ENCODE data around the gene HEXA. TPM values are rescaled to one million over a fixed set of nuclear protein-coding genes. Genes with fewer than 3 reads are reported as not detected.

Gene HEXA
- total RNA-seq, 1 donor from 2014 or later: 81.6 TPM

DNA sequence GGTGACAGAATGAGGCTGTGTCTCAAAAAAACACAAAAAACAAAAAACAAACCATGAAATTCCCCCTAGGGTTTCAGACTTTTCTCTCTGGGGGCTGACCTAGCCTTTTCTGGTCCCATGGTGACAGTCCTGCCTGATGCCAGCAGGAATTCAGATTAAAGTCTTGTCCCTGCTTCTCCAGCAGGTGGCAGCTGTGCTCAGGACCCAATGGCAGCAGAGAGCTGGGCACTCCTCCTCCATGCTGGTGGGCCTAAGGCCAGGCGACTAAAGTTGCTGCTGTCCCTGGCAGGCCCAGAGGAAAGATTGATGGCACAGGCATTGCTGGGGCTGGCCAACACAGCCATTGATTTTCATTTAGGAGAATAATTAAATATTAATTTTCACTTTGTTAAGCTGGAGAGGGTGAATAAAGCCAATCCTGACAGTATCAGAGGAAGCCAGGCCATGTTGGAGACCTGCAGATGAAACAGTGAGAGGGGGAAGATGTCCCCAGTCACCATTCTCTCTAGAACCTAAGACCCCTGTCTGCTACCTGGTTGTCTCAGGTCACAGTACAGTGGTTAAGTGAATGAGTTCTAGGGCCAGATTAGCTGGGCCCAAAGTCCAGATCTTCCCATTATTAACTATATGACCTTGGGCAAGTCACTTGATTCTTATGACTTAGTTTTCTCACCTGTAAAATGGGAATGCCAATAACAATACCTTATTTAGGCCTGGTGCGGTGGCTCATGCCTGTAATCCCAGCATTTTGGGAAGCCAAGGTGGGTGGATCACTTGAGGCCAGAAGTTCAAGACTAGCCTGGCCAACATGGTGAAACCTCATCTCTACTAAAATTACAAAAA, 63.0 kb downstream of the HEXA start:
- H3K27me3 Mint-ChIP-seq (ENCODE audit: unreplicated experiment): peaks cover 2% of the 10 kb centered on the region
- DNase-seq: peak; percentile 79
- no peak overlapping the region for H3K27ac Mint-ChIP-seq (ENCODE audit: unreplicated experiment)
- peaks cover 3% of the 10 kb centered on the region for H3K9me3 Mint-ChIP-seq (ENCODE audit: unreplicated experiment)
- H3K4me3 Mint-ChIP-seq (ENCODE audit: unreplicated experiment): no peak overlapping the region
- H3K36me3 Mint-ChIP-seq (ENCODE audit: unreplicated experiment): no peaks in the 10 kb centered on the region
- TF ChIP-seq CTCF (IDR thresholded peaks at IDR 0.05; ENCODE audit: partially characterized antibody, unreplicated experiment): peak; percentile 76
- H3K4me1 Mint-ChIP-seq (ENCODE audit: low read depth, unreplicated experiment): peaks cover 2% of the 10 kb centered on the region

- Mint-ChIP-seq H3K9me3 (ENCODE audit: unreplicated experiment) (no peaks in the 10 kb centered on the region), H3K36me3 (ENCODE audit: unreplicated experiment) (peaks cover 3% of the 10 kb centered on the region), H3K27me3 (ENCODE audit: unreplicated experiment) (peaks cover 7% of the 10 kb centered on the region), H3K4me1 (ENCODE audit: low read depth, unreplicated experiment) (peaks cover 10% of the 10 kb centered on the region), H3K4me3 (ENCODE audit: unreplicated experiment) (no peak overlapping the region), H3K27ac (ENCODE audit: unreplicated experiment) (no peak overlapping the region)
- TF ChIP-seq CTCF (IDR thresholded peaks at IDR 0.05; ENCODE audit: partially characterized antibody, unreplicated experiment): no peak
- DNase-seq: no peak
These were observed 68.8 kb downstream of the HEXA start for GRCh38 chr15:72307026-72307425.

DNA sequence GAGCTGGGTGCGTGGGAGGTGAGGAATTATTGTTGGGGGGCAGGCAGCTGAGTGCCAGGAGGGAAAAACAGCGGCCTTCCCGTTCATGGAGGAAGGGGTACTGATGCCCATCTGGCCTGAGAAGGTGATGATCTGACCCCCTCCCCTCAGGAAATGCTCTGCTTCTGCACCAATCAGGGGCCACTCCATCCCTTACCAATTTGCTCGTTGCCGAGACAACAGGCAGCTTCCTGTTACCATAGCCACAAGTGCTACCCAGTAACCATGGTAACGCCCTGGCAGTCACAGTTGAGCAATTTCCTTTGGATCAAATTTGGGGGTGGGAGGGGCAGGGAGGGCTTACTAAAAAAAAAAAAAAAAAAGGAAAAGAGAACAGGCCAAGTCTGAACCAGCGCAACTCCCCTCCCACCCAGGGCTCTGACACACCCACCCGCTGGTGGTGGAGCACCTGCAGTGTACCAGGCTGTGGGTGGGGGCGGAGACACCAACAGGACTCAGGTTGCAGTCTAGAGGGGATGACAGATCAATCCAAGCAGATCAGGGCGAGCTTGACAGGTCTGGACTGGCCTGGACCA, 69.5 kb downstream of the HEXA start:
- no peak for TF ChIP-seq CTCF (IDR thresholded peaks at IDR 0.05; ENCODE audit: partially characterized antibody, unreplicated experiment)
- peak; percentile 38 for DNase-seq
- no peak overlapping the region for H3K4me3 Mint-ChIP-seq (ENCODE audit: unreplicated experiment)
- peak overlapping the region; percentile 62 for H3K27ac Mint-ChIP-seq (ENCODE audit: unreplicated experiment)
- peaks cover 3% of the 10 kb centered on the region for H3K36me3 Mint-ChIP-seq (ENCODE audit: unreplicated experiment)
- H3K9me3 Mint-ChIP-seq (ENCODE audit: unreplicated experiment): no peaks in the 10 kb centered on the region
- peaks cover 10% of the 10 kb centered on the region for H3K27me3 Mint-ChIP-seq (ENCODE audit: unreplicated experiment)
- H3K4me1 Mint-ChIP-seq (ENCODE audit: low read depth, unreplicated experiment): peaks cover 10% of the 10 kb centered on the region

GRCh38 chr15:72304596-72304995, 71.2 kb downstream of the HEXA start:
- no peak for DNase-seq
- H3K27me3 Mint-ChIP-seq (ENCODE audit: unreplicated experiment): peaks cover 10% of the 10 kb centered on the region
- no peak overlapping the region for H3K4me3 Mint-ChIP-seq (ENCODE audit: unreplicated experiment)
- peaks cover 3% of the 10 kb centered on the region for H3K36me3 Mint-ChIP-seq (ENCODE audit: unreplicated experiment)
- peaks cover 10% of the 10 kb centered on the region for H3K4me1 Mint-ChIP-seq (ENCODE audit: low read depth, unreplicated experiment)
- no peak for TF ChIP-seq CTCF (IDR thresholded peaks at IDR 0.05; ENCODE audit: partially characterized antibody, unreplicated experiment)
- H3K9me3 Mint-ChIP-seq (ENCODE audit: unreplicated experiment): no peaks in the 10 kb centered on the region
- no peak overlapping the region for H3K27ac Mint-ChIP-seq (ENCODE audit: unreplicated experiment)

DNA sequence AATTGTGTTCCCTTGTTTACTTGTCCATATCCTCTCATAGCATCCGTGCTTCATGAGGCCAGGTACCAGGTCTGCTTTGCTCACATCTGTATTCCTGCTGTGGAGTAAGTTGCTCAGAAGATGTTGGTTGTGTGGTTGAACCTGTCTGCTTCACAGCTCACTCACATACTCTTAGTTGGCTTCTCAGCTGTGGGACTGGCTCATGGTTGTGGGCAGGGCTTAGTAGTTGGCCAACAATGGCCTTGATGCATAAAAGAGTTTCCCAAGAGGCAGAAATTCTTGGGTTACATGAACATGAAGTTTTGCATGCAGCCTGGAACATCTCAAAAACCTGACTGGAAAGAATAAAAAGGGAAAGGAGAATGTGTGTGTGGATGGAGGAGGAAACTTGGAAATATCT, 72.9 kb downstream of the HEXA start:
- Mint-ChIP-seq H3K9me3 (ENCODE audit: unreplicated experiment) (no peaks in the 10 kb centered on the region), H3K27ac (ENCODE audit: unreplicated experiment) (no peak overlapping the region), H3K36me3 (ENCODE audit: unreplicated experiment) (peaks cover 3% of the 10 kb centered on the region), H3K27me3 (ENCODE audit: unreplicated experiment) (peaks cover 11% of the 10 kb centered on the region), H3K4me1 (ENCODE audit: low read depth, unreplicated experiment) (peaks cover 10% of the 10 kb centered on the region), H3K4me3 (ENCODE audit: unreplicated experiment) (no peak overlapping the region)
- no peak for TF ChIP-seq CTCF (IDR thresholded peaks at IDR 0.05; ENCODE audit: partially characterized antibody, unreplicated experiment)
- DNase-seq: no peak

Data from glutamatergic neuron (in vitro differentiated cells).